GM23338 (cell line): Measurements from ENCODE around the gene HSPBP1.

Experiments used
- CREB1 ChIP-seq: fragments of 250-450 bp; sonication (Bioruptor Pico); IDR thresholded peaks from 2 replicates; pipeline ENCODE4 v1.5.0; 2020; ENCODE audit warnings: low read depth, mild to moderate bottlenecking, moderate library complexity
- EZH2 ChIP-seq: fragments of 200-600 bp; sonication (generic); IDR thresholded peaks from one replicate; pipeline ENCODE4 v1.8.0; 2017; ENCODE audit warnings: antibody characterized with exemption, mild to moderate bottlenecking, low read depth; ENCODE audit not compliant: unreplicated experiment
- EZH2phosphoT487 ChIP-seq: fragments of 200-600 bp; sonication (generic); IDR thresholded peaks from one replicate; pipeline ENCODE4 v1.8.1; 2018; ENCODE audit warnings: antibody characterized with exemption; ENCODE audit not compliant: unreplicated experiment
- JUNB ChIP-seq: IDR thresholded peaks from one replicate; pipeline ENCODE4 v1.6.1; 2016; ENCODE audit warnings: antibody characterized with exemption; ENCODE audit not compliant: unreplicated experiment
- POLR2AphosphoS5 ChIP-seq: IDR thresholded peaks from 2 replicates; pipeline ENCODE4 v1.6.1; 2016; ENCODE audit warnings: antibody characterized with exemption, low read depth
- ZNF331 ChIP-seq: fragments of 250-450 bp; sonication (Bioruptor Pico); IDR thresholded peaks from 2 replicates; pipeline ENCODE4 v1.5.0; 2020; ENCODE audit warnings: low read depth, mild to moderate bottlenecking, moderate library complexity
- TF ChIP-seq, protein P1 (sequence below), 2 experiments: fragments of 200-600 bp in 1 of 2; sonication (generic) in 1 of 2; conservative IDR thresholded peaks; 2 replicates each; pipeline versions ENCODE4 v1.5.1 to v1.6.1; 2016 to 2017; ENCODE audit warnings: antibody characterized with exemption in 2 of 2, low read depth in 2 of 2, mild to moderate bottlenecking in 2 of 2, moderate library complexity in 1 of 2
- TF ChIP-seq, protein P2 (sequence below): IDR thresholded peaks from one replicate; pipeline ENCODE4 v1.6.1; 2018; ENCODE audit warnings: antibody characterized with exemption; ENCODE audit not compliant: unreplicated experiment

DNA sequence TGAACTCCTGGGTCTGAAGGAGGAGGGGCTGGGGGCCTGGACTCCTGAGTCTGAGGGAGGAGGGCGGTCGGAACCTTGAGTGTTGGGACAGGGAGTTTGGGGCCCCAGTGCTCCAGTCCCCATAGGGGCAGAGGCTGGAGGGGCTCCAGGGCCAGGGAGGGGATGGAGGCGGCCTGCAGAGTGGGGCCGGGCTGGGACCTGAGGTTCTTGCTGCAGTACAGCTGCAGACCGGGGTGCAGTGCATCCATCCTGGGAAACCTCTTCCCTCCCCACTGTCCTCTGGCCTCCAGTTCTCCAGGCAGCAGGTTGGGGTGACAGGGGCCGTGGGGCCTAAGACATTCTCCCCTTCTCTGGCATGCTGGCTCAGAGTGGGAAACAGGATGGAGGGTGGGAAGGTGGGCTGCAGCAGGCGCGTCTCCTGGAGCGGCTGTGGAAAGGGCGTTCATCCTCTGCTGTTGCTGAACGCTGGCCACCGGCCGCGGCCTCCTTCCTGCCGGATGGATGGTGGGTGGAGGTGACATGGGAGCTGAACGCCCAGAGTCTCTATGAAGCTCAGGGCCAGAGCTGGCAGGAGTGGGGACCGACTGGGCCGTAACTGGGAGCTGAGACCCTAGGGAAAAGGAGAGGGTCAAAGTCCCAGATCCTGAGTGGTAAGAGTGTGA lies 5.5 kb upstream of the HSPBP1 start:
- TF ChIP-seq EZH2 (no peak), EZH2phosphoT487 (no peak), POLR2AphosphoS5 (no peak), CREB1 (CRISPR knock-in tag) (no peak), JUNB (no peak), ZNF331 (CRISPR knock-in tag) (no peak)
- TF ChIP-seq, protein P1, sequence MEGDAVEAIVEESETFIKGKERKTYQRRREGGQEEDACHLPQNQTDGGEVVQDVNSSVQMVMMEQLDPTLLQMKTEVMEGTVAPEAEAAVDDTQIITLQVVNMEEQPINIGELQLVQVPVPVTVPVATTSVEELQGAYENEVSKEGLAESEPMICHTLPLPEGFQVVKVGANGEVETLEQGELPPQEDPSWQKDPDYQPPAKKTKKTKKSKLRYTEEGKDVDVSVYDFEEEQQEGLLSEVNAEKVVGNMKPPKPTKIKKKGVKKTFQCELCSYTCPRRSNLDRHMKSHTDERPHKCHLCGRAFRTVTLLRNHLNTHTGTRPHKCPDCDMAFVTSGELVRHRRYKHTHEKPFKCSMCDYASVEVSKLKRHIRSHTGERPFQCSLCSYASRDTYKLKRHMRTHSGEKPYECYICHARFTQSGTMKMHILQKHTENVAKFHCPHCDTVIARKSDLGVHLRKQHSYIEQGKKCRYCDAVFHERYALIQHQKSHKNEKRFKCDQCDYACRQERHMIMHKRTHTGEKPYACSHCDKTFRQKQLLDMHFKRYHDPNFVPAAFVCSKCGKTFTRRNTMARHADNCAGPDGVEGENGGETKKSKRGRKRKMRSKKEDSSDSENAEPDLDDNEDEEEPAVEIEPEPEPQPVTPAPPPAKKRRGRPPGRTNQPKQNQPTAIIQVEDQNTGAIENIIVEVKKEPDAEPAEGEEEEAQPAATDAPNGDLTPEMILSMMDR (conservative IDR thresholded peaks at IDR 0.05; ENCODE audit: low read depth in 2 of 2), result no peak
- TF ChIP-seq, protein P2, sequence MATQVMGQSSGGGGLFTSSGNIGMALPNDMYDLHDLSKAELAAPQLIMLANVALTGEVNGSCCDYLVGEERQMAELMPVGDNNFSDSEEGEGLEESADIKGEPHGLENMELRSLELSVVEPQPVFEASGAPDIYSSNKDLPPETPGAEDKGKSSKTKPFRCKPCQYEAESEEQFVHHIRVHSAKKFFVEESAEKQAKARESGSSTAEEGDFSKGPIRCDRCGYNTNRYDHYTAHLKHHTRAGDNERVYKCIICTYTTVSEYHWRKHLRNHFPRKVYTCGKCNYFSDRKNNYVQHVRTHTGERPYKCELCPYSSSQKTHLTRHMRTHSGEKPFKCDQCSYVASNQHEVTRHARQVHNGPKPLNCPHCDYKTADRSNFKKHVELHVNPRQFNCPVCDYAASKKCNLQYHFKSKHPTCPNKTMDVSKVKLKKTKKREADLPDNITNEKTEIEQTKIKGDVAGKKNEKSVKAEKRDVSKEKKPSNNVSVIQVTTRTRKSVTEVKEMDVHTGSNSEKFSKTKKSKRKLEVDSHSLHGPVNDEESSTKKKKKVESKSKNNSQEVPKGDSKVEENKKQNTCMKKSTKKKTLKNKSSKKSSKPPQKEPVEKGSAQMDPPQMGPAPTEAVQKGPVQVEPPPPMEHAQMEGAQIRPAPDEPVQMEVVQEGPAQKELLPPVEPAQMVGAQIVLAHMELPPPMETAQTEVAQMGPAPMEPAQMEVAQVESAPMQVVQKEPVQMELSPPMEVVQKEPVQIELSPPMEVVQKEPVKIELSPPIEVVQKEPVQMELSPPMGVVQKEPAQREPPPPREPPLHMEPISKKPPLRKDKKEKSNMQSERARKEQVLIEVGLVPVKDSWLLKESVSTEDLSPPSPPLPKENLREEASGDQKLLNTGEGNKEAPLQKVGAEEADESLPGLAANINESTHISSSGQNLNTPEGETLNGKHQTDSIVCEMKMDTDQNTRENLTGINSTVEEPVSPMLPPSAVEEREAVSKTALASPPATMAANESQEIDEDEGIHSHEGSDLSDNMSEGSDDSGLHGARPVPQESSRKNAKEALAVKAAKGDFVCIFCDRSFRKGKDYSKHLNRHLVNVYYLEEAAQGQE, result no peak
